Retina (tissue), 1 donor: ENCODE results near the gene ST8SIA3.
"Not testable (repeated sequence)": the region's sequence is repeated elsewhere in the genome, so short reads cannot be mapped to it uniquely, and the experiment has no call there.

Experiments
- DNase-seq: peaks from one replicate; pipeline ENCODE4 v3.0.0-alpha.2; 2016

Gene ST8SIA3

DNA sequence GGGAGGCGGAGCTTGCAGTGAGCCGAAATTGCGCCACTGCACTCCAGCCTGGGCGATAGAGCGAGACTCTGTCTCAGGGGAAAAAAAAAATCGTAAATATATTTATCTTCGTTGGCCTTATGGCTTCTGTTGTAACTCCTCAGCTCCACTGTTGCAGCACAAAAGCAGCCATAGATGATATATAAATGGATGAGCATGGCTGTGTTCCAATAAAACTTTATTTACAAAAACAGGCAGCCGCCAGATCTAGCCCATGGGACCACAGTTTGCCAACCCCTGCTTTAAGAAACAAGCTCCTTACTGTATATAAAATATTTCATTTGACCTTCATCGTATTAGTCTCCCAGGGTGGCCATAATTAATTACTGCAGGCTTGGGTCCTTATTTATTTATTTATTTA lies 20.1 kb downstream of the ST8SIA3 start:
- DNase-seq = no peak

DNA sequence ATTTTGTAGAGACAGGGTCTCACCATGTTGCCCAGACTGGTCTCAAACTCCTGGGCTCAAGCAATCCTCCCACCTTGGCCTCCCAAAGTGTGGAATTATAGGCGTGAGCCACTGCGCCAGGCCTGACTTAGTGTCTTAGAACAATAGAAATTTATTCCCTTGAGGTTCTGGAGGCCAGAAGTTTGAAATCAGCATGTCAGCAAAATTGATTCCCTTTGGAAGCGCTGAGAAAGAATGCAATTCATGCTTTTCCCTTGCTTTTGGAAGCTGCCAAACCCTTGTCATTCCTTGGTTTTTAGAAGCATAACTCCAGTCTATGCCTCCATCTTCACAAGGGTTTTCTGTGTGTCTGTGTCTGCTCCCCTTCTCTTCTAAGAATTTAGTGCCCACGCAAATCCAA lies 20.7 kb downstream of the ST8SIA3 start:
- DNase-seq = no peak

DNA sequence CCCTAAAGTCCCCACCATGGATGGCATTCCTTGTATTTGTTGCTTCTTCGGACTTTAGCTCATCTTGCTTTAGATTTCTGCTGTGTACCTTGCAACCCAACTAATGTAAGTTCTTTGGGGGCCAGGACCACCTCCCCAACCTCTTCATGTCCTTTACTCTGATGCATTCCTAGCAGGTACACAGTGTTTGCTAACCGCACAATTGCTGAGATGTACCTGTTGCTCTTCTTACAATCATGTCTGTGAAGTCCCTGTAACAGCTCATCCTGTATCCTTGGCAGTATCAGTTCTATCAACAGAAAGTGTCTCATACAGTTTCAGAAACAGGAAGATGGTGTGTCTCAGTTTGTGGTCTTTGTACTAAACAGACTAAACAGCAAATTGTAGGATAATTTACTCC lies 24.1 kb downstream of the ST8SIA3 start:
- no peak for DNase-seq

DNA sequence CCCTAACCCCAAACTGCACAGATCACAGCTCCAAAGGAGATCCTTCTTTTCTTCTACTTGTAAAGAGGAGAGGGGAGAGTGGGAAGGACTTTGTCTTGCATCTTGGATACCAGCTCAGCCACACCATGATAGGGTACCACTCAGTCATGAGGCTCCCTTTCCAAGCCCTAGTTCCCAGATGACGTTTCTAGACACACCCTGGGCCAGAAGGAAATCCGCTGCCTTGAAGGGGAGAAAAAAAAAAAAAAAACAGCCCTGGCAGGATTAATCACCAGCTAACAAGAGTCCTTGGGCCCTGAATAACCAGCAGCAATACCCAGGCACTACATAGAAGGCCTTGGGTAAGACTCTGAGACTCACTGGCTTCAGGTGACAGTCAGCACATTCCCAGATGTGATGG lies 36.9 kb downstream of the ST8SIA3 start:
- no peak for DNase-seq

DNA sequence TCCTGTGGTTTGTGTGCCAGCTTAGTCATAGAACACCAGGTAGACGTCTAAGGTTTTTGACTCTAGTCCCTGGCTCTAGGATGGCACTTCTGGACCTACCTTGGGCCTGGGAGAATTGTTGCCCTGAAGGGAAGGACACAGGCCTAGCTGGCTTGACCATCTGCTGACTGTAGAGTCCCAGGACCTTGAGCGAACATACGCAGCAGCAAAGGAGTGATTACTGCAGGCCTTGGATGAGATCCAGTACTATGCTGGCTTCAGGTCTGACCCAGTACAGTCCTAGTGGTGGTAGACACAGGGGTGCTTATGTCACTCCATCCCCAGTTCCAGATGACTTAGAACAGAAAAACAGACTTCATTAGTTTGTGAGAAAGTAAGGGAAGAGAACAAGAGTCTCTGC lies 37.7 kb downstream of the ST8SIA3 start:
- DNase-seq = no peak

DNA sequence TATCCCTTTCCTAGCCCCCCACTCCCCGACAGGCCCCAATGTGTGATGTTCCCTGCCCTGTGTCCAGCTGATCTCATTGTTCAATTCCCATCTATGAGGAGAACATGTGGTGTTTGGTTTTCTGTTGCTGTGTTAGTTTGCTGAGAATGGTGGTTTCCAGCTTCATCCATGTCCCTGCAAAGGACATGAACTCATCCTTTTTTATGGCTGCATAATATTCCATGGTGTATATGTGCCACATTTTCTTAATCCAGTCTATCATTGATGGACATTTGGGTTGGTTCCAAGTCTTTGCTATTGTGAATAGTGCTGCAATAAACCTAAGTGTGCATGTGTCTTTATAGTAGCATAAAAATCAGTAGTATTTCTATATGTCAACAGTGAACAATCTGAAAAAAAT lies 42.4 kb downstream of the ST8SIA3 start:
- not testable (repeated sequence) for DNase-seq

DNA sequence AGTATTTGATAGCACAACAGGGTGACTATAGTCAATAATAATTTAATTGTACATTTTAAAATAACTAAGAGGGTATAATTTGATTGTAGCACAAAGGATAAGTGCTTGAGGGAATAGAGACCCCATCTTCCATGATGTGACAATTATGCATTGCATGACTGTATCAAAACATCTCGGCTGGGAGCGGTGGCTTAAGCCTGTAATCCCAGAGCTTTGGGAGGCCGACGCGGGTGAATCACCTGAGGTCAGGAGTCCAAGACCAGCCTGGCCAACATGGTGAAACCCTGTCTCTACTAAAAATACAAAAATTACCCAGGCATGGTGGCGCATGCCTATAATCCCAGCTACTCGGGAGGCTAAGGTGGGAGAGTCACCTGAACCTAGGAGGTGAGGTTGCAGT lies 44.5 kb downstream of the ST8SIA3 start:
- DNase-seq = not testable (repeated sequence)

DNA sequence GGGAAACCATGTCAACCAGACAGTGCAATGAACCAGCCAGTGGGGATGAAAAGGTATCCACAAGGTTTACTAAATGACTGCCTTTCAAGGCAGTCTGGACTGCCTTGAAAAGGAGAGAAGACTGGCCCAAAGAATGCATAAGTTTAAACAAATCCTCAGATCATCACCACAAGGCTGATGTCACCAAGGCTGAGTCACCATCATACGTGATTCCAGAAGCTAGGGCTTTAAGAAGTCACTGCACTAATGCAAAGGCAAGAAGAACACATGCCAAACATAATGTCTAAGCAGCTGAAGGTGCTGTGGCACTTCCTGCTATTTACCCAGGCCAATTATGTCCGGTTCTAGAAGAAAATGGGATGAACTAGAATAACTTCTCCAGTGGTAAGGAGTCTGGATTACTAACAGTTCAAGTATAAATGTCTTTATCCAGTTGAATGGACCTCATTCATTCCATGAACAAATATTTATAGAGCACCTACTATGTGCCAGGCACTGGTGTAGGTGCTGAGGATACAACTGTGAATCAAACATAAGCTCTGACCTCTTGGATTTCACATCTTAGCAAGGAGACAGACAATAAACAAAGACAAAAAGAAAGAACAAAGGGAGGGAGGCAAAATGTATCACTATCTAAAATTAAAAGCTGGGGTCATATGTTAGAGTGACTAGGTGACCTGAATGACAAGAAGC lies 45.2 kb downstream of the ST8SIA3 start:
- no peak for DNase-seq

DNA sequence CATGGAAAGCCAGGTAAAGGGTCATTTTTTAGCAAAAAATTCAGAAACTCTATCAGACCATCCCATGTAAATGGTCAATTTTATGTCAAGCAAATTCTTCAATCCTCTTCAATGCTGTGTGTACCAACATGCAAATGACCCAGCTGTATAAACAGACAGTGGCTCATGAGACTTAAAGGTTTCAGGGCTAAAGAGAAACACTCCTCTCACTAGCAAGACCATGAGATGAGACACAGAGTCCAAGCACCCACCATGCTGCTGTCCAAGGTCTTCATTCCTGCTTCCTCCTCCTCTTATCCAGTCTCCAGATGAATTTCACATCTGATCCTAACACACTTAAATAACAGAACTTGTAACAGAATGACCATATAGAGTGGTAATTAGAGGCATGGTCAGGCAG lies 52.0 kb downstream of the ST8SIA3 start:
- no peak for DNase-seq

DNA sequence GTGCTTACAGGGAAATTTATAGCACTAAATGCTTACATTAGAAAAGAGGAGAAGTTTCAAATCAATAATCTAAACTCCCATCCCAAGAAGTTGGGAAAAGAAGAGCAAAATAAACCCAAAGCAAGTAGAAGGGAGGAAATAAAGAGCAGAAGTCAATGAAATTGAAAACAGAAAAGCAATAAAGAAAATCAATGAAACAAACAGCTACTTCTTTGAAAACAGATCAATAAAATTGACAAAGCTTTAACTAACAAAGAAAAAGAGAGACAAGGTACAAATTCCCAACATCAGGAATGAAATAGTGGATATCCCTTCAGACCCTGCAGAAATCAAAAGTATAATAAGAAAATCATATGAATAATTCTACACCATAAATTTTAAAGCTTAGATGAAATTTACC lies 57.3 kb downstream of the ST8SIA3 start:
- no peak for DNase-seq

DNA sequence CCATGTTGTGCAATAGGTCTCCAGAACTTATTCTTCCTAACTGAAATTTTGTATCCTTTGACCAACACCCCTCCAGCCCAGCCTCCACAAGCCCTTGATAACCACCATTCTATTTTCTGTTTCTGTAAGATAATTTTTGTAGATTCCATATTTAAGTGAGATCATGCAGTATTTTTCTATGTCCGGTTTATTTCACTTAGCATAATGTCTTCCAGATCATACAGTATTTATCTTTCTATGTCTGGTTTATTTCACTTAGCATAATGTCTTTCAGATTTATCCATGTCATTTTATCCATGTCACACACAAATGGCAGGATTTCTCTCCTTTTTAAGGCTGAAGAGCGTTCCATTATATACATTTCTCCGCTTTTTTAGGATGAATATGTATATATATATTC lies 58.4 kb downstream of the ST8SIA3 start:
- DNase-seq = no peak

DNA sequence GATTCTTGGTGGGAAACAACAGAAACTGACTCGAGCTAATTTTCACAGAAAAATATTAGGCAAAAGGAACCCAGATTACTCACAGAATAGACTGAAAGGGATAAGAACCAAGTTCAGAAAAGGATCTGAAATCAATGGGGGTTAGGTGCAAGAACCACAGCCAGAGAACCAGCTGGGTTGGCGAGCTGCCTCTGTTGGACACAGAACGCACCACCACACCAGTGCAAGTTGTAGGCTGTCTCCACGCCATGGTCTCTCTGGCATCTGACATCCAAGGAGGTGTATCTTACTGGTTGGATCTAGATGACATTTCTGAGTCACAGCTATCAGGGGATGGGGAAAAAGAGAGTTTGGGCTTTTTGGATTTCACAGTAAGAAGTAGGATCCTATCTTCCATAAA lies 64.2 kb downstream of the ST8SIA3 start:
- no peak for DNase-seq
